GM19397 (cell line): ENCODE results near the gene PRPH.
"Not testable (repeated sequence)": the region's sequence is repeated elsewhere in the genome, so short reads cannot be mapped to it uniquely, and the experiment has no call there.

Source experiments
- ATAC-seq: cut with Tn5 transposase; IDR thresholded peaks from one replicate; pipeline ENCODE4 v1.9.1; 2021; ENCODE audit warnings: mild to moderate bottlenecking, moderate library complexity; ENCODE audit not compliant: unreplicated experiment

The PRPH gene

GRCh38 chr12:49295082-49295936 lies at the start of gene PRPH:
TSS of gene PRPH (plus strand) at chr12:49295147. CDS start at chr12:49295201, 54 bp downstream.
- ATAC-seq: no peak

- ATAC-seq: no peak
Measured at GRCh38 chr12:49251357-49251756, 43.6 kb upstream of the PRPH start.

GRCh38 chr12:49253033-49253623 lies 41.8 kb upstream of the PRPH start:
- no peak for ATAC-seq

- ATAC-seq: not testable (repeated sequence)
Measured at GRCh38 chr12:49255456-49255855, 39.5 kb upstream of the PRPH start.

GRCh38 chr12:49255857-49256637 lies 38.9 kb upstream of the PRPH start:
- ATAC-seq: no peak

- not testable (repeated sequence) for ATAC-seq
Measured at GRCh38 chr12:49257508-49258184, 37.3 kb upstream of the PRPH start.

- no peak for ATAC-seq
Measured at GRCh38 chr12:49259452-49259851, 35.5 kb upstream of the PRPH start.

- ATAC-seq: no peak
Measured at GRCh38 chr12:49260166-49260565, 34.8 kb upstream of the PRPH start.

GRCh38 chr12:49260571-49261363 lies 34.2 kb upstream of the PRPH start:
- no peak for ATAC-seq

- no peak for ATAC-seq
Measured at GRCh38 chr12:49261721-49262120, 33.2 kb upstream of the PRPH start.

- ATAC-seq: no peak
Measured at GRCh38 chr12:49263400-49263763, 31.6 kb upstream of the PRPH start.

GRCh38 chr12:49264466-49264872 lies 30.5 kb upstream of the PRPH start:
- peak; percentile 26 for ATAC-seq

- peak; percentile 86 for ATAC-seq
Measured at GRCh38 chr12:49264873-49265792, 29.8 kb upstream of the PRPH start, which contains the start of gene TUBA1C. TSS of gene TUBA1C (plus strand) at chr12:49265082. CDS start at chr12:49265182, 100 bp downstream.

GRCh38 chr12:49269191-49269590 lies 25.8 kb upstream of the PRPH start:
- ATAC-seq: not testable (repeated sequence)

GRCh38 chr12:49272790-49273725 lies 21.9 kb upstream of the PRPH start:
- ATAC-seq: no peak

- ATAC-seq: no peak
Measured at GRCh38 chr12:49273726-49274395, 21.1 kb upstream of the PRPH start.

GRCh38 chr12:49274396-49275069 lies 20.4 kb upstream of the PRPH start:
- no peak for ATAC-seq
